SU-DHL-6 (cell line): ENCODE data around the gene XYLT2.

Source experiments
- EZH2phosphoT487 ChIP-seq: fragments of 200-600 bp; sonication (generic), shearing (Covaris generic); conservative IDR thresholded peaks from 2 replicates; pipeline ENCODE4 v1.6.1; 2018; ENCODE audit warnings: mild to moderate bottlenecking, antibody characterized with exemption, low read length, moderate library complexity, mixed read lengths
- TF ChIP-seq, protein P1 (sequence below): fragments of 200-600 bp; sonication (generic); IDR thresholded peaks from one replicate; pipeline ENCODE4 v1.5.1; 2017; ENCODE audit warnings: antibody characterized with exemption, mild to moderate bottlenecking, low read length, moderate library complexity; ENCODE audit not compliant: insufficient read depth, poor library complexity, severe bottlenecking

DNA sequence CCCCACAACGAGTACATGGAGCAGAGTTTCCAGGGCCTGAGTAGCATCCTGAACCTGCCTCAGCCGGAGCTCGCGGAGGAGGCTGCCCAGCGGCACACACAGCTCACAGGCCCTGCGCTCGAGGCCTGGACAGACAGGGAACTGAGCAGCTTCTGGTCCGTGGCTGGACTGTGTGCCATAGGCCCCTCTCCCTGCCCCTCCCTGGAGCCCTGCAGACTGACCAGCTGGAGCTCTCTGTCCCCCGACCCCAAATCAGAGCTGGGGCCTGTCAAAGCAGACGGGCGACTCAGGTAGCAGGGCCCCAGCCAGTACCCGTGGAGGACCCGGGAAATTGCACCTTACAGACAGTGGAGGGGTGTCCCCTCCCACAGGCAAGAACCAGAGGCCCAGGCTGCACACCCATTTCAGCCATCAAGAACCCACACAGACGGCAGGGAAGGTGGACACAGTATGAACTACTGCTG lies 14.1 kb downstream of the XYLT2 start:
- TF ChIP-seq, protein P1, sequence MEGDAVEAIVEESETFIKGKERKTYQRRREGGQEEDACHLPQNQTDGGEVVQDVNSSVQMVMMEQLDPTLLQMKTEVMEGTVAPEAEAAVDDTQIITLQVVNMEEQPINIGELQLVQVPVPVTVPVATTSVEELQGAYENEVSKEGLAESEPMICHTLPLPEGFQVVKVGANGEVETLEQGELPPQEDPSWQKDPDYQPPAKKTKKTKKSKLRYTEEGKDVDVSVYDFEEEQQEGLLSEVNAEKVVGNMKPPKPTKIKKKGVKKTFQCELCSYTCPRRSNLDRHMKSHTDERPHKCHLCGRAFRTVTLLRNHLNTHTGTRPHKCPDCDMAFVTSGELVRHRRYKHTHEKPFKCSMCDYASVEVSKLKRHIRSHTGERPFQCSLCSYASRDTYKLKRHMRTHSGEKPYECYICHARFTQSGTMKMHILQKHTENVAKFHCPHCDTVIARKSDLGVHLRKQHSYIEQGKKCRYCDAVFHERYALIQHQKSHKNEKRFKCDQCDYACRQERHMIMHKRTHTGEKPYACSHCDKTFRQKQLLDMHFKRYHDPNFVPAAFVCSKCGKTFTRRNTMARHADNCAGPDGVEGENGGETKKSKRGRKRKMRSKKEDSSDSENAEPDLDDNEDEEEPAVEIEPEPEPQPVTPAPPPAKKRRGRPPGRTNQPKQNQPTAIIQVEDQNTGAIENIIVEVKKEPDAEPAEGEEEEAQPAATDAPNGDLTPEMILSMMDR = no peak
- TF ChIP-seq EZH2phosphoT487 = no peak
